ENCODE measurements around the gene FOXP1.

FOXP1 gene

DNA sequence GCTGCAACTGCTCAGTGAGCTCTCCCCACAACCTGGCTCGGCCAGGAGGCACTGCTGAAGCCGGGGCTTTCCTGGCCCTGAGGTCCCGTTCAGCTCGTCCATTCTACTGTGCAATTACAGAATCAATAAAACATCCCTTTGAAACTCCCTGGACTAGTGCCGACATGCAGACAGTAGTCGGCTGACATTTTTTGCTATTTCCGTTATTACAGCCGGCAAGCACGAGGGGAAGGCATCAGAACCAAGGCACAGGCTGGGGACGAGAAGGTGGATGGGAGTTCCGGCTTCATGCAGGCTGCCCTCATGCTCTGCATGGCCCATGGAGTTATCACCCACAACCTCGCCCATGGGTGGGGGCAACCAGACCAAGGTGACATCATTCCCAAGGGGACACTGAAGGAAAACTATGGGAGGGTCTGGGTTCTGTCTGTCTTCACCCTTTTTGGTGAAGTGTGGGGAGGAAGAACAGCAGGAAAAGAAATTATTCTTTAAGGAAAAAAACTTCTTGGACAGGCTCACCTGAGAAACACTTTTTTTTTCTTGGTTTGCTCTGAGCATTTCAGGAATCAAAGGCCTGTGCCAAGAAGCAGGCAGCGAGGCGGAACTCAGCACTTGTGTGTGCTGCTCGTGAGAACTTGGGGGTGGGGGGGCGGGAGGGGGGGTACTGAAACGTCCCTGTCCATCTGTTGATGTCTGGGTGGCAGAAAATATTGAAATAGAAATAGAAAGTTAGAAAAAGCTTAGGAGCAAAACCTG is 154.5 kb downstream of the FOXP1 start:
- no peak for DNase-seq (ENCODE audit: low spot score)

DNA sequence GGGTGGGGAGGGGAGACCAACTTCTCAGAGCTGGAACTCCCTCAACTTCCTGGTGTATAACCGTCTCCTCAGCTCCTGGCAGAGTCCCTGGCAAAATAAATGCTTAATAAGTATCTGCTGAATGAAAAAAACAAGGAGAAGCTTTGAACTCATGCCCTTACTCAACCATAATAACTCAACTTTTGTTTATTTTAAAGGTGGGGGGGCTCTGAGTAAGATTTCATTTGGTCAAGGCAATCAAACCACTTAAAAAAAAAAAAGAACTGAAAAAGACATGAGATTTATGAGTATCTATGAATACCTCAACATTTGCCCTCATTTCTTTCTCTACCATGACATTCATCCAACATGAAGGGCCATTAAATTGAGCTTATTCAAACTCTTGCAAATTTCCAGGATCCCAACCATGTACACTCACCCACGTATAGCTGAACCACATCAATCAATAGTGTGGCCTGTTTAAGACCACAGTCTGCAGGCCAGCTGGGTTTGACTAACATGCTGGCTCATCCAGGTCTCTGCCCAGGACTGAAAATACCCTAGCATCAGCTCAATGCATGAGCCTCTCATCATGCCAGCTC is 157.9 kb downstream of the FOXP1 start:
- DNase-seq (ENCODE audit: low spot score), result no peak

DNA sequence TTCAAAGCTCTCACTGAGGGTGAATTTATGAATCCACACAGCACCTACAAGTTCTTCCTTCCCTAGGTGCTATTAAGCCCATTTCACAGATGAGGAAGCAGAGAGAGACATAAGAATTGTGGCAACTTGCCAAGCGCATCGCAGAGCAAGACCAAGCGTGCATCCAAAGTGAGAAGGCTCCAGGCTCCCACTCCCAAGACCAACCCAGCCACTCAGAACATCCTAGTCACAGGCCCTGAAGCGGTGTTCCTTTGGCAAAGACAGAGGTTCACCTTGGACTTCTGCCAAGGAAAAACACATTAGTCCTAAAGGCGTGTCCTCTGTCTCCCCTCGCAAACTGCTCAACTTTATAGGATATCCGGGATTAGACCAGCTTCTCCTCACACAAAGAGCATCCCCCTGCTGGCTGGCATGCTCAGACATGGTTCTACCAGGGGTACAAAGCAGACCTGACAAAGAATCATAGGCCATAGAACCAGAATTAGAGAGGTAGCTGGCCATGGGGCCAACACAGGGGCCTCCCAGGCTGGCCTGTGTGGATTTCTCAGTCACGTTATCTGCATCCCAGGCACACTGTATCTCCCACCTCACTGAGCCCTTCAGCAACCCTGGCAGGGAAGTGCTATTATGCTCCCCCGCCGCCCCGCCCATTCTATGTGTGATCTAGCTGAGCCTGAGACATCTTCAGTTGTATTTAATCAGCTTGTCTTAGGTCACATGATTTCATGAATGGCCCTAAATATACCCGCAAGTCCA is 160.2 kb downstream of the FOXP1 start:
- DNase-seq (ENCODE audit: low spot score), result no peak

DNA sequence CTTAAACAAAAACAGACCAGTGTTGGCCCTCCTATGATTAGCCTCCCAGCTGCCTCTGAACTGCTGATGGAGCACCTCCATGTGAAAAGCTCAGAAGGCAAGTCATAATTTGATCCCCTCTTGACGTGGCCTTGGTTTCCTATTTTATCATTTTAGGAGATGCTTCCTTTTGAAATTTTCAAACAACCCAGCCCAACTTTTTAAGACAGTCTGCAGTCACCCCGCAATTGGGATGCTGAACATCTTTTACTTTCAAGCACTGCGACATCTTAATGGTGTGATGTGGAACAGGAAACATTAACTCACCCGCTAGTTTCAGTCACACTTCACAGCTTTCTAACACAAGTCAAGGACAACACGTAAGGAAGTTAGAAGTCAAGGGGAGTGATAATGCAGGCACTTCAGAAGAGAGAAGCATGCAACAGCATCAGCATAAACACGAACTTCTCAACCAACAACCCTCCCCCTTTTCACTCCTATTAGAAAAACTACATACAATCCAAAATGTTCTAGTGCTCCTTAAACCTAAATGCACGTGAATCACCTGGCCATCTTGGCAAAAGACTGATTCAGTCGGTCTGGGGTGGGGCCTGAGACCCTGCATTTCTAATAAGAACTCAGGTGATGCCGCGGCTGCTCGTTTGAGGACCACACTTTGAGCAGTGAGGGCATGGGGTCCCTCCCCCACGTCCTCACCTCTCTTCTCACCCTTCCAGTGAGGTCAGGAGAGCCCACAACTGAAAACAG is 161.5 kb downstream of the FOXP1 start:
- DNase-seq (ENCODE audit: low spot score), result no peak

DNA sequence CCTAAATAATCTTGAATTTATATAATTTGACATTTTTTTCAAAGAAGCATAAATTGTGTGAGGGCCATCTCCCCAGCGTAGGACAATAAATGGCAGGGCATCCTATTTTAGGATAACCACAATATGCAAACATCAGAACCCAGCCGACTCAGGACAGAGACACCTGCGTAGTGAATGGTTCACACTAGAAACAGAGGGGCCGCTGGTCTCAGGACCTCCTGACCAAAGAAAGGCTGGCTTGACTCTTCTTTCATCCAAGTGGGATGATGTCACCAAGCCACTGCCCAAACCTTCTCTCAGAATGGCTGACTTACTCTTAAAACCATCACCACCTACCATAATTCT is 162.1 kb downstream of the FOXP1 start:
- no peak for DNase-seq (ENCODE audit: low spot score)

DNA sequence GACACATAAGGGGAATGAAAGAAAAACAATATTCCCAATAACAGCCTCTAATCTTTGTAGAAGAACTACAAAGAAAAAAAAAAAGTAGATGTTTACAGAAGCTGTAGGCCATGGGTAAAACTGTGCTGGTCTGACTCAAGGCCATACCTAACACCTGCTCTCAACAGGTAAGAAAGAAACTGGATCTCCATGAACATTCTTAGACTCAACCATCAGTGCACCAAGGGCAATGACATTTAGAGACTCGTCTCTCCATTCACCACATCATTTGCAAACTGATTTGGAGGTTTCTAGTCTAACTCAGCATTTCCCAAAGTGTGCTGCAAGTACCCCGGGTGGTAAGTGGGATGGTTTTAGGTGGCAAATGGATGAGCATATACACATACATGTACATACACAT is 164.2 kb downstream of the FOXP1 start:
- no peak for DNase-seq (ENCODE audit: low spot score)

DNA sequence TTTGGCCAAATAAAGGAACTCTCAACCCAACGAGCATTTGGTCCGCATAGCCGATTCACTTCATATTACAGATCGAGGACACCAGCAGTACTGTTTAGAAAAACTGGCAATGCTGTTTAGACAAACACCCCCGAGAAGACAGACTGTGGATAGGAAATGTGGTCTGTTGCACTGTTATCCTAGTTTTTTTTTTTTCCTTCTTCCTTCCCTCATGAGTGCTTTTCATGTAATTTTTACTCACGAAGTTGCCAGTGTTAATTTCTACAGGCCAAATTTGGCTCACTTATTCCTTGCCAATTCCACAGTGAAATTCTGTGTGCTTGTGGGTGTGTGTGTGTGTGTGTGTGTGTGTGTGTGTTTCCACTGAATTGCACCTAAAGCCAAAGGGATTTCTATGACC is 165.7 kb downstream of the FOXP1 start:
- no peak for DNase-seq (ENCODE audit: low spot score)

DNA sequence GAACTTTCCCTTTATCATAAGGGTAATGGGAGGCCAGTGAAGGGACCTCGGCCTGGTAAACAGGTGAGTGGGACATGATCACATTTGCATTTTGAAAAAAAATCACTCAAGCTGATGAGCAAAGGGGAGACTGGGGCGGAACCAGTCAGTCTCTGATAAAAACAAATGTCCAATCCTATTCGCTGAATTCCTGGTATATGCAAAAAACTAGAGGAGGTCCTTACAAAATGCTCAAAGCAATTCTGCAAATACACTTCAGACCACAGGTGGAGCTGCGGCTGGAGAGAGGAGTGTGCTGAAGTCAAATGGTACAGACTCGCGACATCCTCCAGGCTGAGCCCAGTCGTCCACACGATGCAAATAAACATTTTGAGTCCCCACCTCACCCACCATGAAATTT is 166.7 kb downstream of the FOXP1 start:
- no peak for DNase-seq (ENCODE audit: low spot score)

DNA sequence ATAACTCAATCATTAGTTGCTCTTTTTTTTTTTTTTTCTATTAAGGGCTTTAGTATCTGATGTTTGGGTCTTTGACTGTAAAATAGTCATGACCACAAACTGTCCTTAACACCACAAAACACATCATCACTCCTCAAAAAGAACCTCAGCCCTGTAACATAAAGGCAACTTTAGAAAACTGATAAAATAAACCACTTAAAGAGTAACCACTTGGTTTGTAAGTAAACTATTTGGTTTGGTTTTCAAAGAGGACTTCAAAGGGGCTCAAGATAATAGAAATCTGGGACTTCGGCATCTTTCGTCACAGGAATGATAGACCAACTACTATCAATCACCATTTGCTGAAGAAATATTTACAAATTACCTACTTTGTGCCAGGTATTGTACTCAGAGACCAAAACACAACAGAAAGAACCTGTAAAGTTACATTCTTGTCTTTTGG is 167.8 kb downstream of the FOXP1 start:
- DNase-seq (ENCODE audit: low spot score), result no peak

DNA sequence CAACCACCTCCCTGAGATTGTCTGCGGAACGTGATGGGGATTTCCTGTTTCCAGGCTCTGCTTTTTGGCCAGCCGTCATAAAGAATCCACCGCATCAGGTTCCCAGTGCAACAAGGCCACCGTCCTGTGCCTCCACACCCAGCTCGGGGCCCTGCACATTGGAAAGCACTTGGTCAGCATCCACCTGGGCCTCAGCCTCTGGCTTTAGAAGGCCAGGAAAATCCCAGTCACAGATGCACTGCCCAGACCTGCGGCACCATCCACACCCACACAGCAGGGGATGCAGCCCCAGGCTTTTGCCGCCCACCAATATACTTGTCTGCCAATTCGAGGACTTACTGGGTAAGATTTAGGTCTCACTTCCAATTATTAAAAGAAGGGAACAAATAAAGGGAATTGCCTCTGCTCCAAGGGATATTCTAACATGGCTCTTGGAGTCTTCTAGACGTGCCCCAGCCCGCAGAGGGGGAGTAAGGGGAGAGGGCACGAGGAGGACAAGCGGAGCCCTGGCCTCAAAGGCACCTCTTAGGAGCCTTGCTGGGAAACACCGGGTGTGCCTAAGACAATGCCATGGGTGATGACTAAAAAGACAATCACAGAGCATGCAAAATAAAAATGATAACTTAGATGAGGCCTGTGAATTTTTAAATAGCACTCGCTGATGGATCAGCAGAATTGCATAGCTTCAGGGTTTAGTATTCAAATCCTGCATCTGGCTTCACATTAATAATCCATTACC is 169.2 kb downstream of the FOXP1 start:
- DNase-seq (ENCODE audit: low spot score), result no peak

DNA sequence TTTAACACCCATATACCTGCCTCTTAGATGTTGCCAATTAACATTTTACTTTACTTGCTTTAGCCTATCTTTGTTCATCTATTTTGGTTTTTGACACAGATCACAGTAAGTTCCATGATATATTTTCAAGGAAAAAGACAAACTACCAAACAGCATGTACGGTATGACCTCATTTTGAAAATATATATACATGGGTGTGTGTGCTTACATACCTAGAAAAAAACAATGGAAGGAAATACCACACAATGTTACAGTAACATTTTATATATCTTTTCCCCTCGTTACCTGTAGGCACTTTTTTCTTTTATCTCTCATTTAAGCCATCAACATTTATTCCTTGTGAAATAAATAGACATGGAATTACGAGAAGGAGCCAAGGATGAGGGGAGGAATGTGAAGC is 170.0 kb downstream of the FOXP1 start:
- no peak for DNase-seq (ENCODE audit: low spot score)

DNA sequence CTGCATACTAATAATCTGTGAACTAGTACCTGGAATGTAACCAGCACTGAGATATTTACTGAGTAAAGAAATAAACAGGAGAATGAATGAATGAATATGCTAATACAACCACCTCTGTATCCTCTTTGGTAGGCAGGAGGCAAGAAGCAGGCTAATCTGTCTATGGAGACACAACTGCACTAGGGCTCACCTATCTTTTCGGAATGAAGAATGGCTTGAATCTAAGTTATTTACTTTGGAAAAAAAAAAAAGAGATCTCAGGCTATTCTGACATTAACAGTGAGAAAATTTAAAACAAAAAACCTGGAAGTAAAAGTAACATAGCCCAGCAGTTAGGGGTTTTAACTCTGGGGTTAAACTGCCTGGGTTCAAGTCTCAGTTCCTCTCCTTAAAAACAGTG is 174.2 kb downstream of the FOXP1 start:
- no peak for DNase-seq (ENCODE audit: low spot score)

DNA sequence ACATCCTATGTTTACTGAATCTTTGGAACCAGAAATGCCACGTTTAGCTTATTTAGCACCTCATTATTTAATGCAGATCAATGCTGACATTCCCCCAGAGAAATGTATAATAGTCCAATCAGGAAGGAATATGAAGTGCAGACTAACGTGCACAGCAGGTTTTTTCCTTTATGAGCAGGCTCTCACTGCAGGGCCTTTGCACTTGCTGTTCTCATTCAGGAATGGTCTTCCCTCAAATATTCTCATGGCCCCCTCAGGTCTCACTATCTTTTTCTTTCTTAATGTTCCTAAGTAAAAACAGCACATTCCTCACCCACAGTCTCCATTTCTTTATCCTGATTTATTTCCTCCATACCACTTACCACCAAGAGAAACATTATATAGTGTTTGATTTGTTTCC is 174.6 kb downstream of the FOXP1 start:
- no peak for DNase-seq (ENCODE audit: low spot score)

DNA sequence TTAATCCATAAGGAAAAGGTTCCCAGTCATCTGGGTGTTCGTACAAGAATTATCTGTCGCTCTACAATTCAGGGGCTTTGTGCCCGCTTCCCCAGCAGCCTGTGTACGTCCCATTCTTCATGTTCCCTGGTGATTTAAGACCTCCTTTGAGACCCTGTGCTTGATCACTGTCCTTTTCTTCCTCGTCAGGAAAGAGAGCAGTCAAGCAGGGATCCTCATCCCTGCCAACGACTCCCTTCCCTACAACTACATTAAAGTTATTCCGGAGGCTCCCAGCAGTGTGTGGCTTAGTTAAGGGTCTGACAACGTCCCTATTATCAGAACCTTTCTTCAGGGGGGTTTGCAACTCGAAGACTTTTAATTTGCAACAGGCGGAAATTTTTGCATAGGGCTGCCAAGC is 175.7 kb downstream of the FOXP1 start:
- no peak for DNase-seq (ENCODE audit: low spot score)

DNA sequence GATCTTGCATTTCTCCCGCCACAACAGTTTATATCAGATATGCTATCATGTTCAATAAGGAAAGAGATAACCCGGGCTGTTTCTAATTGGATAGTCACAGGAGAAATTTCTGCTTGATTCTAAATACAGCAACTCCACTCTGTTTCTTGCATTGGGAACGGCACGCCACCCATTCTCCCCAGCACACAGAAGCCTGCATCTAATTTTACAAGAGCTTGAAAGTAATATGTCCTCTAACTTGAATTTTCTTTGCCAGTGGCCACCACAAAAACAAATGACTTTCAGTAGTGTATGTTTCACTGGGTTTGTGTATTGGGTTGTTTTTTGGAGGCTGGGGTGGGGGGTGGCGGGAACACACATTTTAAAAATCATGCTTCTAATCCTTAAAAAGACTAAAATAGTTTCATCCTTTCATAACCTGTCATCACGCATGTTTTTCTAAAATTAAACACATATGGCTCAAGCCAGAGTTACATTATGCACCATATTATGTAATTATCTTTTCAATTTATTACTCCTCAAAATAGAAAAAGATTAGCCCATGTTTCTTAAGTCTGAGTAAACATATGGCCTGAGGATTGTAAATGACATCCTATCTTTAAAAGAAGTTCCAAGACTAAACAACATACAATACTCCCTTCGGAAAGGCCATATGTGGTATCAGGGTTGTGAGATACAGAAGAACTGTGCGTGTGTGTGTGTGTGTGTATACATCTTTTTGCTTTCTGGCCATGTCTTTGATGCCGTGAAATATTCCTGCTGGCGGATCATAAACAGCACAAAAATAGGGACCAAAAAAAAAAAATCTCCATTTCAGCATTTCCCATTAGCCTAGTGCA is 176.3 kb downstream of the FOXP1 start:
- no peak for DNase-seq (ENCODE audit: low spot score)

DNA sequence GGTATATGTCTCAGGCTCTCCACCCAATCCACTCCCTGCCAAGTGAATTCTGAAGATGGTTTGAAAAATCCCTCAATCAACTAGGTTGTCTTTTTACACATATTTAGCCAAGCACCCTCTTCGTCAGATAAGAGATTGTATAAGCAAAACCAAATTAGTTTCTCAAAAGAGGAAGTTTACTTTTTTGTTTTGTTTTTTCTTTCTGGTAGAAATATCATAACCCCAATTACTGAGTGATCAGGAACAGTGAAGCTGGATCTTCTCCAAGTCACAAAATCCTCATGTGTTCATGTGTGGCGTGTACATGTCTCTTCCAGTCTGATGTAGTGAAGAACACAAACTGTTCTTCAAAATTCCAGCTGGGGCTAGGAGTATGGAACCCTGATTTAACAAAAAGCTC is 180.6 kb downstream of the FOXP1 start:
- no peak for DNase-seq (ENCODE audit: low spot score)

DNA sequence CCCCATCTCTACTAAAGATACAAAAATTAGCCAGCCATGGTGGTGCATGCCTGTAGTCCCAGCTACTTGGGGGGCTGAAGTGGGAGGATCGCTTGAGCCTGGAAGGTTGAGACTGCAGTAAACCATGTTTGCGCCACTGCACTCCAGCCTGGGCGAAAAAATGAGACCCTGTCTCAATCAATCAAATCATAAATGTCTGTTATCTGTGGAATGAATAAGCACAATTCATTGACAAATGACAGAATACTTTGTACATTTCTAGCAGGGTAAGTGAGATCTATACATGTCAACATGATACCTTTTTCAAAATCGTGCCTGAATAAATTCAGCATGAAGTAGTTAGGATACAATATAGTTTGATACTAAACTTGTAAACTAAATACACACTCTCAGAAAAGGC is 181.2 kb downstream of the FOXP1 start:
- no peak for DNase-seq (ENCODE audit: low spot score)

DNA sequence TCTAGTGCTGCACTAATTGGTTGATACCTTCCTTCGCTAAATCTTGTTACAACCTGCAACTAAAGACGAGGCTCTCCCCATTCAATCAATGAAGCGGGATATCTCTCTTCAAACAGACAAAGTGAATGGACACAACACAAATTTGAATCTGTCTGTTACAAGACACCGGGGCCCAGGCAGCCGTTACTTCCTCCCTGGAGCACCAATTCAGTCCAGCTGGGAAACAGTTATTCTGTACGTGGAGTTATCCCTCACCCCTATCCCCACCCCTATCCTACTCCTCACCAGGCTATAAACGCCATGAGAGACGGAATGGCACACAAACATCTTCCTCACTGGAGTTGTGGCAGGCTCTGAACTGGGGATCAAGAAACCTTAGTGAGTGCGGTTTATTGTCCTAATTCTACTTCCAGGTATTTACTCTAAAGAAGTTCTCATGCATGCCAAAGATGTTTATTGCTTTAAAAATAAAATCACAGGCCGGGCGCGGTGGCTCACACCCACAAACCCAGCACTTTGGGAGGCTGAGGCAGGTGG is 181.8 kb downstream of the FOXP1 start:
- no peak for DNase-seq (ENCODE audit: low spot score)

DNA sequence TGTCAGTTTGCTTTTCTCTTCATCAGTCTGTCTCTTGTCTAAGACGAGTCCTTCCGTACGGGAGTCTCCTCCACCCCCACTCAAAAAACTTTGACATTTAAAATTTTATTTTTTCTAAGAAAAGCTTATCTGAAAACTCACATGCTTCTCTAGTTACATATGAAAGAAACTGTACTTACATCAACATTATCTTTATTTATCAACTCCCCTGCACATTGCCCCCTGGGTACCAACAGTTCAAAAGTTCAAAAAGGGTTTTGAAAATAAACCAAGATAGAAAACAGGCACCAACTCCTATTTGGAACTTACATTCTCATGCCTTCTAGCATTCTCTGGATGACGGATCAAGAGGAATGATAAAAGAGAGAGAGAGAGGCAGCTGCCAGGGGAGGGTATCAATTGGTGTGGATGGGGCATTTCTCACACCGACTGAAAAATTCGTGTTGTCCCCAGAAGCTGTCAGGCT is 182.5 kb downstream of the FOXP1 start:
- DNase-seq (ENCODE audit: low spot score), result no peak

DNA sequence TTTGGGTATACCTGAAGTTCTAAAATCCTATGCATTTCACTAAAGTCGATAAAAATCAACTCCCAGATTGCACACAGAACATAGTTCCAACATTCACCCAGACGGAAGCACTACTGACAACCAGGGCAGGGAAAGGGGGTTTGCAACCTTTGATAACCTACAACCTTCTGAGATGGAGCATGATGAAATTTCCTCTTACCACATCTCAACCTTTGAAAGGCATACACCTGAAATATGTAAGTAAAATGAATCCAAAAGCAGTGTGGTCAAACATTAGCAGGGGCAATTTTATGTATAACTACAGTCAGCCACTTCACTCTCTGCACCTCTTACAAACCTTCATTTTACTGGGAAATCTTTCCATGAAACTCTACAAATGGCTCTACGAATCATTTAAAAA is 184.1 kb downstream of the FOXP1 start:
- DNase-seq (ENCODE audit: low spot score), result no peak
